ES-I3 (cell line): Measurements from ENCODE around the gene COL4A5.
"Not testable (repeated sequence)": the region's sequence is repeated elsewhere in the genome, so short reads cannot be mapped to it uniquely, and the experiment has no call there.

Source experiments
- H3K36me3 ChIP-seq: 2 replicates; pipeline ENCODE4 v1.6.1; 2013; ENCODE audit warnings: mild to moderate bottlenecking, low read length, control low read depth, moderate library complexity; ENCODE audit not compliant: insufficient read depth
- H3K4me1 ChIP-seq: 2 replicates; pipeline ENCODE4 v1.6.1; 2013; ENCODE audit warnings: mild to moderate bottlenecking, control low read depth, low read length; ENCODE audit not compliant: insufficient read depth
- H3K9ac ChIP-seq: 2 replicates; pipeline ENCODE4 v1.6.1; 2013; ENCODE audit warnings: low read depth, mild to moderate bottlenecking, low read length, moderate library complexity
- H3K9me3 ChIP-seq: 2 replicates; pipeline ENCODE4 v1.6.1; 2013; ENCODE audit warnings: mild to moderate bottlenecking, low read length, moderate library complexity; ENCODE audit not compliant: control insufficient read depth, insufficient read depth

COL4A5 gene

DNA sequence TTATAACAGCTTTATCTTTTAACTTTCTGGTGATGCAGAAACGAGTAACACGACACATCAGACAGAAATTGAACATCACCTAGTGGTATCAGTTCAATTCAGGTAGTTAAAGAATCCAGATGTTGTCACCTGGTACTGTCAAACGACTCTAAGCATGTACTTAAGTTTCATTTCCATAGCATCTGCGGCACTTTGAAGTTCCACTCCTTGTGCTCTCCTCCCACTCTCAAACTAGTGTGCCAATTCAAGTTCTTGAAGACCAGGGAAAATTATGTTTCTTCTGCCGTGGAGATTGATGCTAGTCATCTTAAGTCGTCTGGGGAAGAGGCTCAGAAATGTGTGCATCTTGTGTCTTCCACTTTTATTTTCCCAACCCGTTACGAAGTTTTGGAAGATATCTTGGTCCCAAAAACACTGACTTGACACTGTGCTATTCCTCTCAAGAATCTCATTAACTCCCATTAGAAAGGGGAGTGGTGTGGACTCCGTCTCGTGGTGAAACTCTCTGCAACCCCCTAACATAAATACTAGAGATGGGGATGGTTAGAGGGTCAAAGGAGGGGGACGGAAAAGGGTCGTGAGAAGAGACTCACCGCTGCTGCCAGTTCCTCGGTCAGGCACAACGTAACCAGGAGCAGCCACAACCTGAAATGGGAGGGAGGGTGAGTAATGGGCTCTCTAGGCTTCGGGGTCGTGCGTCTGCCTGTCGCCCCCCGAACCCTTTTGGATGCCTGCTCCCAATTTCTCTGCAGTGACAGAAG lies 2.1 kb upstream of the COL4A5 start:
- H3K9me3 ChIP-seq = no peaks in the 10 kb centered on the region
- peak overlapping the region; percentile 74 for H3K9ac ChIP-seq

DNA sequence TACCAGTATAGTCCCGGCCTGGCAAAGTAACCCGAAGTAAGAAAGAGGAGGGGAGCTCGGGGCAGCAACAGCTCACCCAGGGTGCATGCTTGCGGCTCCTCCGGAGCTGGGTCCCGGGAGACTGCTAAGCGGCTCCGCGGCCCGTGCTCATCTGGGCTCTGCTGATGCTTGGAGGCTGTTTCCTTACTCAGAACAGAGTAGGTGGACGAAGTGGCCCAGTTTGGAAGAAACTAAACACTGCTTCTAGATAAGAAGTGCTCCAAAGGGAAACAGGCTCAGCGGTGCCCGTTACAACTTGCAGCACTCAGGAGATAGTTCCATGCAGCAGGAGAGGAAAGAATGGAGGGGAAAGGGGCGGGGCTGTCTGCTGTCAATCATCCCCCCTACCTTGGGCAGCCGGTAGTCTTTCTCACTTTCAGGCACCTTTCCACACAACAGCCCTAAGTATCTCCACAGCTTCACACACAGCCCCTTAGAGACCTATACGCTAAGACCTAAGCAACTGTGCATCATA lies 1.5 kb upstream of the COL4A5 start, which contains the start of gene COL4A6:
Gene COL4A6 (minus strand): TSS at position 313 of the 514 bp plus-strand sequence. CDS start 226 bp downstream, at position 87.
- no peaks in the 10 kb centered on the region for H3K36me3 ChIP-seq
- H3K9ac ChIP-seq = peak within 1 kb of the TSS; percentile 91
- H3K4me1 ChIP-seq = peaks cover 5% of the 10 kb centered on the region
- H3K9me3 ChIP-seq = no peaks in the 10 kb centered on the region

More for the DNA sequence above, 2.1 kb upstream of the COL4A5 start:
- peaks cover 5% of the 10 kb centered on the region for H3K4me1 ChIP-seq
- no peaks in the 10 kb centered on the region for H3K36me3 ChIP-seq

DNA sequence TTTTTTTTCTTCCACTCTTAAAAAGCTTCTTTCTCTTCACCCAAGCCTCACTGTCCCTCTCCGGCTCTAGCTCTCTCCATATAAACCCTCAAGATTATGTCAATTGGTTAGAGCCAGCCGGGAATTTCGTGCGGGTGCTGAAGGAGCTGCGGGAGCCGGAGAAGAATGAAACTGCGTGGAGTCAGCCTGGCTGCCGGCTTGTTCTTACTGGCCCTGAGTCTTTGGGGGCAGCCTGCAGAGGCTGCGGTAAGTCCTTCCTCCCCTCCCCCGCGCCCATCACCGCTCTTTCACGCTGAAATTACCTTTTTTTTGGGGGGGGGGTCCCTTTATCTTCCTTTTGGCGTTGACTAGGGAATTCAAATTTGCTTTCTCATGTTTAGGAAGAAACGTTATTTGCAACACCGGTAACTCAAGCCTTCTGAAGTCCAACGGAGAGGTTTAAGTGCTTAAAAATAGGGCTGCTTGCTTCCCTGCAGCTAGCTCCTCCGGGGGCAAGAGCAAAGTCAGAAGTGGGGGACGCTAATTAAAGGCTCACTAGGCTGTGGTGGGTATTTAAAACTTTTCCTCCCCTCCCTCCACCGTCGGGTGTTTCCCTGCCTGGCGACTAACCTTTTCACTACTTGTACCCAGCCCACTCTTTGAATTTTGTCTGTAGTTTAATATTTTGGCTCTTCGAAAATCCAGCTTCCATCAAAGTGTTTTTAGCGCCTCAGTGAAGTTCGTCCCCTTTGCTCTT lies 491 bp downstream of the COL4A5 start:
- Histone ChIP-seq H3K9me3 (no peaks in the 10 kb centered on the region), H3K4me1 (peaks cover 5% of the 10 kb centered on the region), H3K9ac (peak overlapping the region; percentile 91), H3K36me3 (no peaks in the 10 kb centered on the region)

GRCh38 chrX:108442901-108443464 lies 3.3 kb downstream of the COL4A5 start:
- Histone ChIP-seq H3K9me3 (no peaks in the 10 kb centered on the region), H3K9ac (no peak overlapping the region), H3K4me1 (peaks cover 16% of the 10 kb centered on the region), H3K36me3 (no peaks in the 10 kb centered on the region)

DNA sequence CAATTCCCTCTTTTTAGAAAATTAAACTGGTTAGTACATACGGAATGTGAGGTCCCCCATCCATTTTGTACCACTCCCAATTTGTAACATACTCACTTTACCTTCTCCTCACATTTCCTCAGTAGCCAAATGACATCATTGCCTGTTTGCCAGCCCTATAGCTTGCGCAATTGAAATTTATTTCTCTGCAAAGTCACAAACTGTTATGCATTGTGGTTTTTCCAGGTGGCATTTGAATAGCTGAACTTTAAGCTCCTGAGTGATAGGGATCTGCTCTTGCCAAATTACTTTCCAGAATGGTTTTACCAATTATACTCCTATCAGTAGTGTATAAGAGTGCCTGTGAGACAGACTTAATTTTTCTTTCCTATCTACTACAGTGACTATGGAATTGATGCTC lies 7.7 kb downstream of the COL4A5 start:
- no peaks in the 10 kb centered on the region for H3K36me3 ChIP-seq
- H3K4me1 ChIP-seq = peaks cover 11% of the 10 kb centered on the region
- H3K9ac ChIP-seq = no peak overlapping the region
- H3K9me3 ChIP-seq = no peaks in the 10 kb centered on the region

DNA sequence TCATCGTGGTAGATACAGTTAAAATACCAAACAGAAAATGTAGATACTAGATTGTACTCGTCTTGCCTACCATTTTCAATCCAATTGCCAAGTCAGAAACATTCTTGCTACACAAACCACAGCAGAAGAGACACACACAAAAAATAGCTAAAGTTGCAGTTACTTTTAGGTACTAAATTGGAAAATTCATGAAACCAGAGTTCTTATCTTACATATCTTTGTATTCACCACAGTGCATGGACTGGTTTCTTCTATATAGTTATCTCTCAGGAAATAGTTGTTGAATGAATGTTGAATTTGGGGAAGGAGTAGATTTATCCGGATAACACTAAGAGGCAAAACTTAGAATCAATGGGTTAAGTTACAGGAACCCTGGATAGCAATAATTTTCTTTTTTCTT lies 14.2 kb downstream of the COL4A5 start:
- no peak overlapping the region for H3K9ac ChIP-seq
- no peaks in the 10 kb centered on the region for H3K36me3 ChIP-seq
- H3K4me1 ChIP-seq = no peaks in the 10 kb centered on the region; the same call in 1 of the 2 replicates
- no peaks in the 10 kb centered on the region for H3K9me3 ChIP-seq

GRCh38 chrX:108456971-108457477 lies 17.4 kb downstream of the COL4A5 start:
- no peak overlapping the region for H3K9ac ChIP-seq
- H3K36me3 ChIP-seq = no peaks in the 10 kb centered on the region
- H3K9me3 ChIP-seq = no peaks in the 10 kb centered on the region
- peaks cover 3% of the 10 kb centered on the region; the same call in 1 of the 2 replicates for H3K4me1 ChIP-seq

DNA sequence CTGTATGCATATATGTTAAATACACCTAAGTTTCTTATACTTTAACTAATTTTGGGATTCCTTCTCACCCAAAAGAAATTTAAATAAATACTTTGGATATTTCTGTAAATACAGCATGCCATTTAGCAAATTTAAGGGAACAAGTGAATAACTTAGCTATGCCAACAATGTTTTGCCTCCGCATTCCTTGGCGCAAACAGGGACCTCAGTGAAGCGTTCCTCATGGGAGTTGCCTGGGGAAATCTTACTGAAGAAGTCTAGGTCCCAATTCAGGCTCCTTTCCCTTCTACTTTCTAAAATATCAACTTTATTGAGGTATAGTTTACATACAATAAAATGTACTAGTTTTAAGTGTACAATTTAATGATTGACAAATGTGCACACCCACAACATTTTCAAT lies 25.0 kb downstream of the COL4A5 start:
- Histone ChIP-seq H3K4me1 (peaks cover 28% of the 10 kb centered on the region), H3K9me3 (no peaks in the 10 kb centered on the region), H3K36me3 (no peaks in the 10 kb centered on the region), H3K9ac (no peak overlapping the region)

DNA sequence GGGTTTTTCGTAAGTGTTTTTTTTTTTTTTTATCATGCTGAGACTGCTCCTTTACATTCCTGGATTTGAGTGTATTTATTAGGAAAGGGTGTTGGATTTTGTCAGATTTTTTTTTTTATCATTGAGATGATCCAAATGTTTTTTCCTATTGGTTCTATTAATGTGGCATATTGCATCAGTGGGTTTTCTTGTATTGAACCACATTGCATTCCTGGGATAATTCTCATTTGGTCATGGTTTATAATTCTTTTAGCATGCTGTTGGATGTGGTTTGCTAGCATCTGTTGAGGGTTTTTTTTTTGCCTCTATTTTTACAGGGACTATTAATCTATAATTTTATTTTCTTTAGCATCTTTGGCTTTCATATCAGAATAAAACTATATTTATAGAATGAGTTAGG lies 28.8 kb downstream of the COL4A5 start:
- peaks cover 16% of the 10 kb centered on the region for H3K4me1 ChIP-seq

GRCh38 chrX:108473979-108474378 lies 34.3 kb downstream of the COL4A5 start:
- Histone ChIP-seq H3K9ac (no peak overlapping the region), H3K36me3 (no peaks in the 10 kb centered on the region), H3K4me1 (no peaks in the 10 kb centered on the region), H3K9me3 (no peaks in the 10 kb centered on the region)

More for the DNA sequence above, 28.8 kb downstream of the COL4A5 start:
- H3K9ac ChIP-seq = no peak overlapping the region
- H3K36me3 ChIP-seq = no peaks in the 10 kb centered on the region
- H3K9me3 ChIP-seq = no peaks in the 10 kb centered on the region

DNA sequence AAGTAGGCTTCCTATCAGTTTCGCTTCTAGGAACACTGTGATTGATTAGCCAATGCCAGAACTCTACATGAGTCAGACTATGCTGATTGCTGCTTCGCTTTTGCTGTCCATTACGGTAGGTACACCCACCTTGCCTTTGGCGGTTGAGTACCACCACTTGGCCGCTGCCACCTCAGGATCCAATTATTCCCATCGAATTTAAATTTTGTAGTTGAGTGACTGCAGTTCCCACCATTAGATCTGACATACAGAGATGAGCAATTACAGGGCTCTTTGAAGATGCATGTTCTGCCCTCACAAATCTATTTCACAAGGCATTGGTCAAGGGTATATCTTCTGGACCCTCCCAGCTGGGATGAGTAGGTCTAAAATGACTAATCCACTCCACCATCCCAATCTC lies 41.9 kb downstream of the COL4A5 start:
- H3K36me3 ChIP-seq, H3K9me3 ChIP-seq, H3K9ac ChIP-seq, H3K4me1 ChIP-seq: not testable (repeated sequence)

- Histone ChIP-seq H3K9ac (no peak overlapping the region), H3K9me3 (no peaks in the 10 kb centered on the region; the same call in 1 of the 2 replicates), H3K4me1 (no peaks in the 10 kb centered on the region), H3K36me3 (no peaks in the 10 kb centered on the region)
Observed at GRCh38 chrX:108484251-108484650, 44.6 kb downstream of the COL4A5 start.

DNA sequence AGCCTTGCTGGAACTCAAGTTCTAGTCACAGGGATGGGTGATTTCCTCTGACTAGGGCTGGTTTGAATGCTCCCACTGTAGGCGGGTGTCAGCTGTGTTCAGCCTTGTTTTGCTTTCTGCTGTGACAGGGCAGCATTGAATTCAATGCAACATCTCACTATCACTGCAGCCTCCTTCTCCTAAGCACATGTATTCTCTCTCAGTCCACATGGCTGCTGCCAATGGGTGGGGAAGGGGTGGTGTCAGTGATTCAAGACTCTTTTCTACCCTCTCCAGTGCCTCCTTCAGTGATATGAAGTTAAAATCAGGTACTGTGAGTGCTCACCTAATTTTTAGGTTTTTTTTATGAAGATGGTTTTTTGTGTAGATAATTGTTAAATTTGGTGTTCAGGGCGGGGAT lies 46.3 kb downstream of the COL4A5 start:
- Histone ChIP-seq H3K36me3 (no peaks in the 10 kb centered on the region), H3K4me1 (no peaks in the 10 kb centered on the region), H3K9ac (no peak overlapping the region), H3K9me3 (no peaks in the 10 kb centered on the region; the same call in 1 of the 2 replicates)

DNA sequence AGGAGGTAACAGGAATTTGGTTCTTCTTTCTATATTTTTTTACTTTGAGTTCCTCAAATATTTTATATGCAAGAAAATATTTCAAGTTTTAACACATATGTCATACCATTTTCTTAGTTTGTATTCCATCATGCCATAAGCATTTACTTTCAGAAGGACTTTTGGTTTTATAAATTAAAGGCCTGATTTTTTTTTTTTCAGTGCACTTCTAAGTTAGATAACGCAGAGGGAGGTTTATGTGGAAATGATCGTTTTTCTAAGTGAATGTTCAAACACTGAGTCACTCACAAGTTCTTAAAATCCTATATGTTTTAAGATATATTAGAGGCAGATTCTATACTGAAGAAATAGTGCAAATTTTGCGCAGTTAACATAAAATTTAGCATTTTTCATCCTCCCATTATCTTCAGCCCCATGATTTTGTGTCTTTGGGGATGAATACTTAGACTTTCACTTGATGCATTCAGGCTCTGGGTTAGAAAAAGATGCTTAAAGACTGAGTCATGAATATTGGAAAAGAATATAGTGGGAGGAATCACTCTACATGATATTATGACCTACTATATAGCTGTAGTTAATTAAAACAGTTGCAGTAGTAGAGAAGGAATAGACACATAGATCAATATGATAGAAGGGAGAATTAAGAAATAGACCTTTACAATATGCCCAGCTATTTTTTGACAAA lies 54.9 kb downstream of the COL4A5 start:
- Histone ChIP-seq H3K9ac (no peak overlapping the region), H3K36me3 (no peaks in the 10 kb centered on the region), H3K9me3 (no peaks in the 10 kb centered on the region), H3K4me1 (no peaks in the 10 kb centered on the region)
